Endothelial cell of coronary artery (primary cell): Measurements from ENCODE around the gene VSTM1. TPM values are rescaled to one million over a fixed set of nuclear protein-coding genes. Genes with fewer than 3 reads are reported as not detected.

ENCODE experiments used
- total RNA-seq: library from RNA; depleted of rRNA; stranded (reverse); fragments of >200 nt; gene quantifications from 2 replicates; pipeline ENCODE4 v1.2.3, GENCODE V29; 2014

VSTM1 gene, protein sequence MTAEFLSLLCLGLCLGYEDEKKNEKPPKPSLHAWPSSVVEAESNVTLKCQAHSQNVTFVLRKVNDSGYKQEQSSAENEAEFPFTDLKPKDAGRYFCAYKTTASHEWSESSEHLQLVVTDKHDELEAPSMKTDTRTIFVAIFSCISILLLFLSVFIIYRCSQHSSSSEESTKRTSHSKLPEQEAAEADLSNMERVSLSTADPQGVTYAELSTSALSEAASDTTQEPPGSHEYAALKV
- not detected in 2 replicates for total RNA-seq

DNA sequence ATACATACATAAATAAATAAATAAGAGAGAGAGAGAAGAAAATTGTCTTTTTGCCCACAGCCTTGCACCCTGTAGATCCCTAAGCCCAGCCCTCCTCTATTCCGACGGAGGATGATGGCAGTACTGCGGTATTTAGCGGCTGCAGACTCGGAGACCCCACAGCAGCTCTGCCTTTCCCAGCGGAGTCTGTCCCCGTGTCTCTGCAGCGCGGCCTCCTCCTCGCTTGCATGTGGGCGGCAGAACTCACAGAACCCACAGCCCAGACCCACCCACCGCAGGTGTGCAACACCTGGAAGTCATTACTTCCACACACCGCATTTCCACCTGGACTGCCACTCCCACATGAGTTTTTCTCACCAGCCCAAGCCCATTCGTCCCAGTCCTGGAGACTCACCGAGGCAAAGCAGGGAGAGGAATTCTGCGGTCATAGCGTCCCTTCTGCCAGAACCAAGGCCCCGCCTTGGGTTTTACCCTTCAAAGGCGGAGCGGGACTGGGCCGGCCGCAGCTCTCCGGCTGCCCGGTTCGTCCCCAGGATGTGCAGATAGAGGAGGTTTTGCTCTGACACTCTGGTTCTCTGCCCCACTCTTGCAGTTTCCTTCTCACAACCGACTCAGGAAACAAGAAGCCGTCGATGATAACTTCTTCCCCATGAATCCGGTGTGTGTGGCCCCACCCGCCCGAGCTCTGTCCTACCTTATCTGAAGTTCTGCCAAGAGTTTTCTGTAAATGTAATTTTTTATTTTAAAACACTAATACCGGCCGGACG lies at the start of gene VSTM1:
Gene VSTM1, minus strand, starts transcription at position 548 of the 767 bp plus-strand sequence. Its CDS starts 120 bp downstream, at position 428.

DNA sequence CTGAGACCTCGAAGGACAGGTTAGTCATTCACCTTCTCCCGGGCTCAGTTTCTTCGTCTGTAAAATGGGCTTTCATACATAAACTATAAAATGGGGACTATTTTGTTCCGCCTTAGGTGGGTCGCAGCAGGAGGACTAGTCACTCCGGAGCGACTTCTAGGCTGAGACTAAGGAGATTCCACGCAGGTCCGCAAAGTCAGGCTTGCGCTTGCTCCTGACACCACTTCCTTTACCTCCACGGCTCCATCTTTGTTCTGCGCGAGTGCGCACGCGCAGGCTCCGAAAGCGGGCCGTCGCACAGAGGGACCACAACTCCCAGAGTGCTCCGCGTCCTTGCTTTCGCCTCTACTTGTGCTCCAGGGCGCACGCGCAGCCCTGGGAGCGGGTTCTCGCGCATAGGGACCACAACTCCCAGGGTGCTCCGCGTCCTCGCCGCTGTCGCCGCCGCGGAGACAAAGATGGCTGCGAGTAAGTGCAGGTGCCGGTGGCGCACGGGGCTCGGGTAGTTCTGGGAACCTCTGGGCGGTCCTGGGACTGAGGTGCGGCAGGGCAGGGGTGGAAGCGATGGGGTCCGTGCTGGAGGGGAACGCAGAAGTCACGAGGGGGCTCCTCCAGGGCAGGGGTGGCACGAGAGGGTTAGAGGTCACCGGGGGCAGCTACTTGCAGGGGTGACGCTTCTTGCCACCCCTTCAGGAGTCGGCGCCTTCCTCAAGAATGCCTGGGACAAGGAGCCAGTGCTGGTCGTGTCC lies 38.9 kb upstream of the VSTM1 start, which contains the start of gene NDUFA3:
Gene NDUFA3, plus strand, starts transcription at position 435 of the 749 bp plus-strand sequence. Its CDS starts 24 bp downstream, at position 459.

DNA sequence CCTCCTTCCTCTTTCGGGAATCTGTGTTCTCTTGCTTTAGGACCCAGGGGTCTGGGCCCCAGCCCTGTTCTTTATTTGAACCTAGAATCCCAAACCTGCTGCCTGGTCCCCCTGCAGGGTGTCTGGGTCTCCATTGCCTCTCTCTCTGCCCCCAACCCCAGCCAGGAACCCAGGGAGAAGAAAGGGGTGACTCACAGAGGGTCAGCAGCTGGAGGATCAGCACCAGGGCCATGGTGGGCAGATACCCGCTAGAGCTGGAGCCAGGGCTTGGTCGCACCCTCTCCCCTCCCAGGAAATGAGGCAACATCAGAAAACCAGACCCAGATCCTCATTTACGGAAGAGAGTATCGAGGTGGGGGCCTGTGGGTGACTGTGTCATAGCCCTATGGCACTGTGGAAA lies 36.9 kb upstream of the VSTM1 start, which contains the start of gene OSCAR:
Gene OSCAR, minus strand, starts transcription at position 243 of the 400 bp plus-strand sequence. Its CDS starts 11 bp downstream, at position 232.

DNA sequence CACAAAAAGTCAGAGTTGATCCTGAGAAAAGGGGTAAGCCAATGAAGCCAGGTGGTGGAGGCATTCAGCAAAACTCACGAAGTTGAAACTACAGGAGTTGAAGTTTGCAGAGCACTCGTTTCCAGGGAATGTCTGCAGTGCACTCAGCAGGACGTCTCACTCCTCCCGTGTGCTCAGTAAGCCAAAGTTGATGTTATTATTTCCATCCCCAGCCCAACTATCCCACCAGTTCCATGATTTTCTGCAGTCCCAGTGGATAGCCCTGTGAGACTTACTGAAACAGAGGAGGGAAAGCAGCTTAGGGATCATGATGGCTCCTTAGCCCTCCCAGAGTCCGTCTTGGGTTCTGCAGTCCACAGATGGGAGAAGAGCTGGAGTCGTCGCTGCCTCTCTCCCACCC lies 17.3 kb upstream of the VSTM1 start, which contains the start of gene TARM1:
Gene TARM1, minus strand, starts transcription at position 334 of the 400 bp plus-strand sequence. Its CDS starts 25 bp downstream, at position 309.

DNA sequence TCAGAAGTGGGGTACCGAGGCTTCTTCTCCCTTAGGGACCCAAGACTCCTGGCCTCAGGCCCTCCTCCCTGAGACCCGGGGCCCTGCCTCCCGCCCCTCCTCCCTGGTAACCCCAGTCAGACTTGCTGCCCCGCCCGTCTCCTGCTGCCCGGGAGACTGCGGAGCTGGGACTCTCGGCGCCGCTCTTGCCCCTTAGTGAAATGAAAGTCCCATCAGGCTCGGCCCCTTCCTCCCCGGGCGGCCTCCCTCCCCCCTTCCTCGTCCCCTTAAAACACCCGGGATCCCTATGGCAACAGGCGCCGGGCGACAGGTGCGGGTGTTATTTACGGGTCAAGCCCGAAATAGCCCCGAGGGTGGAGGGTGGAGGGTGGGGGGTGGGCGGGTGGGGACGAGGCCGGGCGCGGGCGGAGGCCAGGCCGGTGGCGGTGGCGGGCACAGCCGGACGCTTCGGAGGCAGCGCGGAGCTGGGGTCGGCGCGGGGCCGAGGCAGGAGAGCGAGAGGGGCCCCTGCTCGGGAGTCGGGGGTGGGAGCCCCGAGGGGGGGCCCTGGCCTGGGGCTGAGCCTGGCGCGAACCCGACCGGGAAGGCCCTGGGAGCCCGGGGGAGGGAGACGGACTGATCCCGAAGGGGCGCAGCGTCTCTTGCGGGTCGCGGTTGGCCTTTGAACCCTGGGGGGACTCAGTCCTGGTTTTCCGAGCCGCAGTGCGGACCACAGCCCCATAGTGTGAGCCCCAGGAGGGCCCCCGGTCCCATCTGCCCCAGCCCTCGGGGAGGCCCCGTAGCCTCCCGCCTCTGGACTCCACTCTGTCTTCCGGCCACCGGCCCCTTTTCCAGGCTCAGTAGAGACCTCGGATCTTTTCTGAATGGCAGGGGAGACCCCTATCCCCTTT lies 72.2 kb downstream of the VSTM1 start, which contains the start of gene CACNG6:
Gene CACNG6, plus strand, starts transcription at position 414 of the 890 bp plus-strand sequence. CDS start 1,241 bp downstream, outside the sequence.

Other genes with a start within 250 kb of the VSTM1 start
- 1.3 and 2.1 TPM in 2 replicates for gene NLRP12, start 239.6 kb downstream of the VSTM1 start, total RNA-seq
- gene MYADM, start 196.0 kb downstream of the VSTM1 start, total RNA-seq: 7.6 and 14.1 TPM in 2 replicates
- gene PRKCG, start 181.7 kb downstream of the VSTM1 start, total RNA-seq: 0.09 TPM in 1 of 2 replicates, not detected in the other
- 0.18 and 0.38 TPM in 2 replicates for gene CACNG7, start 154.6 kb downstream of the VSTM1 start, total RNA-seq
- 1.7 and 3.6 TPM in 2 replicates for gene CACNG8, start 101.0 kb downstream of the VSTM1 start, total RNA-seq
- gene CACNG6, start 72.3 kb downstream of the VSTM1 start, total RNA-seq: 1.6 and 3.3 TPM in 2 replicates
- gene TARM1, start 17.5 kb upstream of the VSTM1 start, total RNA-seq: not detected in 2 replicates
- 0.19 TPM in 1 of 2 replicates, not detected in the other for gene OSCAR, start 36.9 kb upstream of the VSTM1 start, total RNA-seq
- 15.0 and 18.3 TPM in 2 replicates for gene NDUFA3, start 39.0 kb upstream of the VSTM1 start, total RNA-seq
- 23.1 and 28.9 TPM in 2 replicates for gene TFPT, start 51.8 kb upstream of the VSTM1 start, total RNA-seq
- gene PRPF31, start 51.9 kb upstream of the VSTM1 start, total RNA-seq: 68.6 and 74.4 TPM in 2 replicates
- 11.3 and 11.4 TPM in 2 replicates for gene CNOT3, start 73.9 kb upstream of the VSTM1 start, total RNA-seq
- 6.9 and 7.9 TPM in 2 replicates for gene LENG1, start 95.8 kb upstream of the VSTM1 start, total RNA-seq
- gene TMC4, start 109.3 kb upstream of the VSTM1 start, total RNA-seq: not detected in 2 replicates
- 38.2 and 50.6 TPM in 2 replicates for gene MBOAT7, start 125.7 kb upstream of the VSTM1 start, total RNA-seq
- 38.1 and 44.1 TPM in 2 replicates for gene TSEN34, start 127.4 kb upstream of the VSTM1 start, total RNA-seq
- gene RPS9, start 137.0 kb upstream of the VSTM1 start, total RNA-seq: 2,394 and 3,413 TPM in 2 replicates
- not detected in 2 replicates for gene LILRB3, start 159.1 kb upstream of the VSTM1 start, total RNA-seq
- gene LILRA6, start 178.9 kb upstream of the VSTM1 start, total RNA-seq: not detected in 2 replicates
- gene LILRB5, start 193.4 kb upstream of the VSTM1 start, total RNA-seq: not detected in 2 replicates
- not detected in 2 replicates for gene LILRB2, start 217.2 kb upstream of the VSTM1 start, total RNA-seq
- gene LILRA5, start 249.3 kb upstream of the VSTM1 start, total RNA-seq: not detected in 2 replicates